Lower leg skin (tissue), 3 donors: ENCODE results near the gene GABARAPL1.

Source experiments
- CTCF ChIP-seq, 3 donors: fragments of 450-650 bp; IDR thresholded peaks; one replicate each; pipeline ENCODE4 v1.5.1; 2016; ENCODE audit warnings: antibody characterized with exemption in 3 of 3, mild to moderate bottlenecking in 3 of 3, moderate library complexity in 2 of 3
- POLR2A ChIP-seq, 2 donors: fragments of 450-650 bp; IDR thresholded peaks; one replicate each; pipeline ENCODE4 v1.6.1; 2016 to 2017; ENCODE audit warnings: antibody characterized with exemption in 2 of 2, mild to moderate bottlenecking in 1 of 2, moderate library complexity in 1 of 2

- TF ChIP-seq CTCF (IDR thresholded peaks at IDR 0.05), result no peak
- TF ChIP-seq POLR2A (IDR thresholded peaks at IDR 0.05), result no peak
Measured at GRCh38 chr12:10227648-10228047, 15.0 kb downstream of the GABARAPL1 start.
